ENCODE results near the gene C5orf58. TPM values are rescaled to one million over a fixed set of nuclear protein-coding genes. Genes with fewer than 3 reads are reported as not detected.

The C5orf58 gene
- total and polyA plus RNA-seq, 5 experiments from 2014 or later, result 0.76 to 1.8 (median 1.1) TPM; not detected in 2

GRCh38 chr5:170249355-170249754 lies 16.6 kb downstream of the C5orf58 start:
- Mint-ChIP-seq H3K36me3 (peaks cover 31 to 90% (median 71%) of the 10 kb centered on the region in 3 donors), H3K9me3 (peaks cover 0 to 9% (median 0%) of the 10 kb centered on the region in 9 donors), H3K4me3 (peak overlapping the region in 1 of 10 donors; percentile 7), H3K27ac (peak overlapping the region in 9 of 10 donors; percentile 2 to 71 (median 42)), H3K27me3 (no peaks in the 10 kb centered on the region), H3K4me1 (peaks cover 14 to 39% (median 27%) of the 10 kb centered on the region in 4 donors)
- ATAC-seq (no peak), DNase-seq (no peak)
- POLR2A ChIA-PET, result interaction anchor here (0.8 kb wide), 1 partner anchor 17 kb away, joined by 3 read pairs; no protein-coding TSS in a partner anchor

GRCh38 chr5:170250810-170251317 lies 18.1 kb downstream of the C5orf58 start:
- POLR2A ChIA-PET, result interaction anchor here (1.0 to 2.0 kb wide), 3 partner anchors 12 to 83 kb away, joined by 3 to 7 read pairs (median 5); no protein-coding TSS in a partner anchor
- Mint-ChIP-seq H3K4me3 (no peak overlapping the region), H3K9me3 (peaks cover 0 to 5% (median 0%) of the 10 kb centered on the region in 9 donors), H3K27me3 (no peaks in the 10 kb centered on the region), H3K4me1 (peaks cover 21 to 51% (median 40%) of the 10 kb centered on the region in 4 donors), H3K27ac (peak overlapping the region in 5 of 10 donors; percentile 15 to 55 (median 33)), H3K36me3 (peaks cover 37 to 98% (median 70%) of the 10 kb centered on the region in 3 donors)
- ATAC-seq (no peak), DNase-seq (no peak)

GRCh38 chr5:170251462-170251861 lies 18.7 kb downstream of the C5orf58 start:
- POLR2A ChIA-PET, result interaction anchor here (1.4 to 2.0 kb wide), 3 partner anchors 10 to 15 kb away, joined by 5 to 7 read pairs (median 5); no protein-coding TSS in a partner anchor
- no peak for ATAC-seq
- Mint-ChIP-seq H3K4me3 (no peak overlapping the region), H3K4me1 (peaks cover 25 to 53% (median 46%) of the 10 kb centered on the region in 4 donors), H3K27me3 (no peaks in the 10 kb centered on the region), H3K9me3 (peaks cover 0 to 3% (median 0%) of the 10 kb centered on the region in 9 donors), H3K36me3 (peaks cover 39 to 99% (median 71%) of the 10 kb centered on the region in 3 donors), H3K27ac (peak overlapping the region in 5 of 10 donors; percentile 42 to 74 (median 70))
- no peak for DNase-seq

GRCh38 chr5:170252109-170252508 lies 19.3 kb downstream of the C5orf58 start:
- Mint-ChIP-seq H3K36me3 (peaks cover 37 to 99% (median 68%) of the 10 kb centered on the region in 3 donors), H3K27me3 (no peaks in the 10 kb centered on the region), H3K4me1 (peaks cover 29 to 58% (median 52%) of the 10 kb centered on the region in 4 donors), H3K4me3 (no peak overlapping the region), H3K9me3 (no peaks in the 10 kb centered on the region), H3K27ac (peak overlapping the region in 5 of 10 donors; percentile 20 to 74 (median 57))
- no peak for ATAC-seq
- POLR2A ChIA-PET, result interaction anchor here (1.3 to 2.0 kb wide), 4 partner anchors 9 to 86 kb away, joined by 3 to 7 read pairs (median 5); no protein-coding TSS in a partner anchor
- DNase-seq, result no peak

- ATAC-seq (no peak), DNase-seq (no peak)
- Mint-ChIP-seq H3K9me3 (no peaks in the 10 kb centered on the region), H3K36me3 (peaks cover 34 to 99% (median 68%) of the 10 kb centered on the region in 3 donors), H3K27ac (peak overlapping the region in 7 of 10 donors; percentile 28 to 99 (median 86)), H3K27me3 (no peaks in the 10 kb centered on the region), H3K4me1 (peaks cover 30 to 63% (median 56%) of the 10 kb centered on the region in 4 donors), H3K4me3 (peak overlapping the region in 1 of 10 donors; percentile 12)
- POLR2A ChIA-PET, result interaction anchor here (1.2 to 2.0 kb wide), 6 partner anchors 8 to 86 kb away, joined by 3 to 7 read pairs (median 5); no protein-coding TSS in a partner anchor
Measured at GRCh38 chr5:170252720-170253350, 20.1 kb downstream of the C5orf58 start.

GRCh38 chr5:170254056-170254455 lies 21.3 kb downstream of the C5orf58 start:
- H3K9me3 Mint-ChIP-seq, result no peaks in the 10 kb centered on the region
- H3K27me3 Mint-ChIP-seq, result no peaks in the 10 kb centered on the region
- POLR2A ChIA-PET, result interaction anchor here (0.8 to 1.9 kb wide), 5 partner anchors 8 to 80 kb away, joined by 3 to 7 read pairs (median 5); no protein-coding TSS in a partner anchor
- H3K36me3 Mint-ChIP-seq, result peaks cover 35 to 99% (median 69%) of the 10 kb centered on the region in 3 donors
- DNase-seq, result peak in 9 of 10 donors; percentile 53 to 85 (median 71)
- ATAC-seq, result peak; percentile 97
- H3K4me3 Mint-ChIP-seq, result peak overlapping the region in 9 of 10 donors; percentile 0 to 54 (median 36)
- H3K4me1 Mint-ChIP-seq, result peaks cover 36 to 74% (median 64%) of the 10 kb centered on the region in 4 donors
- H3K27ac Mint-ChIP-seq, result peak overlapping the region; percentile 73 to 99 (median 88)

GRCh38 chr5:170256571-170256970 lies 23.8 kb downstream of the C5orf58 start:
- H3K9me3 Mint-ChIP-seq, result no peaks in the 10 kb centered on the region
- H3K4me1 Mint-ChIP-seq, result peaks cover 46 to 82% (median 77%) of the 10 kb centered on the region in 4 donors
- peaks cover 36 to 99% (median 70%) of the 10 kb centered on the region in 3 donors for H3K36me3 Mint-ChIP-seq
- POLR2A ChIA-PET, result interaction anchor here (0.9 to 1.6 kb wide), 3 partner anchors 10 to 31 kb away, joined by 4 to 5 read pairs (median 4); no protein-coding TSS in a partner anchor
- no peak for DNase-seq
- no peak for ATAC-seq
- H3K27ac Mint-ChIP-seq, result peak overlapping the region; percentile 41 to 99 (median 82)
- no peaks in the 10 kb centered on the region for H3K27me3 Mint-ChIP-seq
- H3K4me3 Mint-ChIP-seq, result peak overlapping the region in 1 of 10 donors; percentile 49

- no peak for ATAC-seq
- H3K9me3 Mint-ChIP-seq, result no peaks in the 10 kb centered on the region
- H3K4me3 Mint-ChIP-seq, result peak overlapping the region in 1 of 10 donors; percentile 48
- peak overlapping the region in 9 of 10 donors; percentile 66 to 99 (median 79) for H3K27ac Mint-ChIP-seq
- DNase-seq, result no peak
- peaks cover 41 to 99% (median 69%) of the 10 kb centered on the region in 3 donors for H3K36me3 Mint-ChIP-seq
- POLR2A ChIA-PET, result interaction anchor here (0.6 to 6.2 kb wide), 4 partner anchors 9 to 35 kb away, joined by 3 to 96 read pairs (median 5); no protein-coding TSS in a partner anchor
- no peaks in the 10 kb centered on the region for H3K27me3 Mint-ChIP-seq
- peaks cover 47 to 88% (median 83%) of the 10 kb centered on the region in 4 donors for H3K4me1 Mint-ChIP-seq
Measured at GRCh38 chr5:170257370-170257769, 24.6 kb downstream of the C5orf58 start.

- Mint-ChIP-seq H3K27me3 (no peaks in the 10 kb centered on the region), H3K4me1 (peaks cover 46 to 95% (median 90%) of the 10 kb centered on the region in 4 donors), H3K27ac (peak overlapping the region; percentile 84 to 99 (median 96)), H3K9me3 (no peaks in the 10 kb centered on the region), H3K36me3 (peaks cover 28 to 100% (median 67%) of the 10 kb centered on the region in 3 donors), H3K4me3 (peak overlapping the region; percentile 29 to 80 (median 72))
- ATAC-seq (no peak), DNase-seq (no peak)
- POLR2A ChIA-PET, result interaction anchor here (0.9 to 6.2 kb wide), 15 partner anchors 8 to 76 kb away, joined by 3 to 96 read pairs (median 9); partner anchors contain the start of gene LCP2
Measured at GRCh38 chr5:170261528-170262043, 28.8 kb downstream of the C5orf58 start.

- no peaks in the 10 kb centered on the region for H3K27me3 Mint-ChIP-seq
- H3K9me3 Mint-ChIP-seq, result no peaks in the 10 kb centered on the region
- peak overlapping the region; percentile 84 to 99 (median 96) for H3K27ac Mint-ChIP-seq
- POLR2A ChIA-PET, result interaction anchor here (0.7 to 6.2 kb wide), 16 partner anchors 9 to 75 kb away, joined by 3 to 96 read pairs (median 9); partner anchors contain the start of gene LCP2
- DNase-seq, result peak in 8 of 10 donors; percentile 62 to 90 (median 77)
- ATAC-seq, result peak; percentile 81 to 90
- H3K4me3 Mint-ChIP-seq, result peak overlapping the region; percentile 29 to 80 (median 72)
- H3K36me3 Mint-ChIP-seq, result peaks cover 28 to 100% (median 63%) of the 10 kb centered on the region in 3 donors
- peaks cover 48 to 95% (median 90%) of the 10 kb centered on the region in 4 donors for H3K4me1 Mint-ChIP-seq
Measured at GRCh38 chr5:170262061-170263045, 29.6 kb downstream of the C5orf58 start.

GRCh38 chr5:170263906-170264305 lies 31.1 kb downstream of the C5orf58 start:
- POLR2A ChIA-PET, result interaction anchor here (0.6 to 6.1 kb wide), 5 partner anchors 12 to 67 kb away, joined by 3 to 123 read pairs (median 7); partner anchors contain the start of gene LCP2
- Mint-ChIP-seq H3K4me3 (peak overlapping the region in 8 of 10 donors; percentile 20 to 73 (median 44)), H3K27me3 (no peaks in the 10 kb centered on the region), H3K36me3 (peaks cover 16 to 98% (median 63%) of the 10 kb centered on the region in 3 donors), H3K4me1 (peaks cover 51 to 96% (median 93%) of the 10 kb centered on the region in 4 donors), H3K27ac (peak overlapping the region; percentile 85 to 99 (median 94)), H3K9me3 (no peaks in the 10 kb centered on the region)
- ATAC-seq (no peak), DNase-seq (no peak)

All from naive thymus-derived CD8-positive, alpha-beta T cell (primary cell).